22Rv1 (cell line): Measurements from ENCODE around the gene CATSPER4.

Experiments used
- ZFX ChIP-seq: fragments of 450-650 bp; IDR thresholded peaks from 2 replicates; pipeline ENCODE4 v1.6.1; 2017; ENCODE audit warnings: antibody characterized with exemption, borderline replicate concordance
- TF ChIP-seq, protein P1 (sequence below): fragments of 450-650 bp; IDR thresholded peaks from 2 replicates; pipeline ENCODE4 v1.5.1; 2017; ENCODE audit warnings: mild to moderate bottlenecking

DNA sequence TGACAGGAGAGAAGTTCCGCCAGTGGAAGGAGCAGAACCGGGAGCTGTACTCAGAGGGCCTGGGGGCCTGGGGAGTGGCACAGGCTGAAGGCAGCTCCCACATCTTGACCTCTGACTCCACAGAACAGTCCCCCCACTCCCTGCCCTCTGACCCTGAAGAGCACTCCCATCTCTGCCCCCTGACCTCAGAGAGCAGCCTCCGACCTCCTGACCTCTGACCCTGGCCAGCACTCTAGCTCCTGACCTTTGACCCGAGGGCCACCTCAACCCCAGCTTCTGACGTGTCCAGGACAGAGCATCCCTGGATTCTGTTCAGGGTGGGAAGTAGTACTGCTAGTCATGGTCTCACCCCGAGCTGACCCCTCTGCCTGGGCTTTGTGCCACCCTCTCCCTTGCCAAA is 1.1 kb upstream of the CATSPER4 start:
- TF ChIP-seq, protein P1, sequence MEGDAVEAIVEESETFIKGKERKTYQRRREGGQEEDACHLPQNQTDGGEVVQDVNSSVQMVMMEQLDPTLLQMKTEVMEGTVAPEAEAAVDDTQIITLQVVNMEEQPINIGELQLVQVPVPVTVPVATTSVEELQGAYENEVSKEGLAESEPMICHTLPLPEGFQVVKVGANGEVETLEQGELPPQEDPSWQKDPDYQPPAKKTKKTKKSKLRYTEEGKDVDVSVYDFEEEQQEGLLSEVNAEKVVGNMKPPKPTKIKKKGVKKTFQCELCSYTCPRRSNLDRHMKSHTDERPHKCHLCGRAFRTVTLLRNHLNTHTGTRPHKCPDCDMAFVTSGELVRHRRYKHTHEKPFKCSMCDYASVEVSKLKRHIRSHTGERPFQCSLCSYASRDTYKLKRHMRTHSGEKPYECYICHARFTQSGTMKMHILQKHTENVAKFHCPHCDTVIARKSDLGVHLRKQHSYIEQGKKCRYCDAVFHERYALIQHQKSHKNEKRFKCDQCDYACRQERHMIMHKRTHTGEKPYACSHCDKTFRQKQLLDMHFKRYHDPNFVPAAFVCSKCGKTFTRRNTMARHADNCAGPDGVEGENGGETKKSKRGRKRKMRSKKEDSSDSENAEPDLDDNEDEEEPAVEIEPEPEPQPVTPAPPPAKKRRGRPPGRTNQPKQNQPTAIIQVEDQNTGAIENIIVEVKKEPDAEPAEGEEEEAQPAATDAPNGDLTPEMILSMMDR = no peak
- no peak for TF ChIP-seq ZFX
